Activated CD8-positive, alpha-beta T cell treated with anti-CD3 and anti-CD28 coated beads for 36 hours (primary cell): ENCODE measurements around the gene MACROD2. TPM values are rescaled to one million over a fixed set of nuclear protein-coding genes. Genes with fewer than 3 reads are reported as not detected.

Experiments
- ATAC-seq: fragments of 200-7000 bp; cut with Tn5 transposase; one replicate; pipeline ENCODE4 v1.10.0; 2021; ENCODE audit warnings: mild to moderate bottlenecking, moderate library complexity
- CTCF ChIA-PET: fragments of 350-600 bp; sonication (Branson Sonifier 250); formaldehyde crosslinking; loops from one replicate; lab custom pipeline; 2021; ENCODE audit warnings: antibody characterized with exemption; lab: Charles Lee
- POLR2A ChIA-PET: fragments of 350-600 bp; sonication (Branson Sonifier 250); formaldehyde crosslinking; loops from one replicate; lab custom pipeline; 2021; ENCODE audit warnings: antibody characterized with exemption; lab: Charles Lee
- DNase-seq: peaks from one replicate; pipeline ENCODE4 v3.0.0-alpha.2; 2020
- H3K27ac Mint-ChIP-seq: one replicate; pipeline ENCODE4 v1.8.0; 2021; ENCODE audit warnings: mild to moderate bottlenecking, mixed read lengths
- H3K27me3 Mint-ChIP-seq: one replicate; pipeline ENCODE4 v1.8.0; 2021; ENCODE audit warnings: mixed read lengths
- H3K36me3 Mint-ChIP-seq: one replicate; pipeline ENCODE4 v1.8.0; 2021; ENCODE audit warnings: low read depth, mixed read lengths
- H3K4me1 Mint-ChIP-seq: one replicate; pipeline ENCODE4 v1.8.0; 2021; ENCODE audit warnings: low read depth, mixed read lengths
- H3K4me3 Mint-ChIP-seq: one replicate; pipeline ENCODE4 v1.8.0; 2021; ENCODE audit warnings: mild to moderate bottlenecking, moderate library complexity, mixed read lengths
- H3K9me3 Mint-ChIP-seq: one replicate; pipeline ENCODE4 v1.8.0; 2021; ENCODE audit warnings: mixed read lengths
- CTCF ChIP-seq: fragments of 200-600 bp; IDR thresholded peaks from one replicate; pipeline ENCODE4 v1.8.0; 2022; ENCODE audit warnings: antibody characterized with exemption, mild to moderate bottlenecking
- intact Hi-C: fragments of 100-400 bp; cut with micrococcal nuclease; formaldehyde crosslinking; loops from one replicate; pipeline ENCODE4 v1.10.0; 2022
- total RNA-seq, 2 experiments: library from RNA; stranded (reverse); gene quantifications; one replicate each; pipeline ENCODE4 v1.2.3, GENCODE V29; 2021

MACROD2 gene
- total RNA-seq, 2 experiments from 2014 or later = not detected

DNA sequence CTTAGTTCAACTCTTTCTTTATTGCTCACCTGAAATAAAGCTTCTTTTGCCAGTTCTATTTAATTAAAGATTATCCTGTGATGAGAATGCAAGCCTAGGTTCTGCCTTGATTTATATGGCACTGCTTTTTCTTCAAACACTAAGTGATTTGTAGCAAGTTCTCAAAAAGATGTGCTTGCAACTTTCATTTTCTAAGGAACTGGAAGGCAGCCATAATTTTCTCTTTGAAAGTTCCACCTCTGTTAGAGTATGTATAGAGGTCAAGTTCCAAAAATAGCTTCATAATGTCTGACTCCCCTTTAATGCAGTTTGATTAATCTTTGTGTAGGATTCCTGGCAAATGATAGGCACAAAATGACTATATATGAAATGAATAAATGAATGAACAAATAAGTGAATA lies 870.4 kb downstream of the MACROD2 start:
- H3K9me3 Mint-ChIP-seq = no peaks in the 10 kb centered on the region
- DNase-seq = no peak
- no peaks in the 10 kb centered on the region for H3K27me3 Mint-ChIP-seq
- H3K4me1 Mint-ChIP-seq = no peaks in the 10 kb centered on the region
- no peak overlapping the region for H3K4me3 Mint-ChIP-seq
- CTCF ChIA-PET = no interaction called here
- no peak for ATAC-seq
- H3K36me3 Mint-ChIP-seq = no peaks in the 10 kb centered on the region
- no peak for TF ChIP-seq CTCF
- POLR2A ChIA-PET = no interaction called here
- no peak overlapping the region for H3K27ac Mint-ChIP-seq
- intact Hi-C loops = no loop called here

DNA sequence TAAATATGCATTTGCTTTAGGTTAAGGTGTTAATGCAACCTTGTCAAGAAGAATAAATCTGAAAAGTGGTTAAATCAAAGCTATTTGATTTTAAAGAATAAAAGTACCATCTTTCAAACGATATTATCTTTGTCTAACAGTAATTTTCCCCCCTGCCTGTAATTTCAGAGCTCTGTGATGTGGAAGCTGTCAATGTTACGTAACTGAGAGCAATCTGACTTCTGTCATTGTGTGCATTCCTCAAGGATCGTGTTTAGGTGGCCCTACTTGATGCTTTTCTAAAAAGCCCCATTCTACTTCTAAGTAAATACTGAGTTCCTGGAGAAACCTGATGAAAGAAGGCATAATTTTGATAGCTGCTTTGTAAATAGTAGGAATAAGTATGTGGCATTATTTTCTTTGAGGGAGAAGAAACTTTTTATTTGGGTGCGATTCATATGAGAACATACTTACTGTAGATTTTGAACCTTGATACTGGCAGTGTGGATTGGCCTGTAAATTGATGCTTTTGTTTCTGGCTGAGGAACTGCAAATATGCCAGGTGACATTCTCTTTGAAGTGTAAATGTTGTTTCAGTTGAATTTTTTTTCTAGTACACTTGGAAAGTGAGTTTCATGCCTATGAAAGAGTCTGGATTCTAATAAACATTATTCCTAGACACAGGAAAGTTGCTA lies 871.7 kb downstream of the MACROD2 start:
- Mint-ChIP-seq H3K27ac (no peak overlapping the region), H3K4me3 (no peak overlapping the region), H3K27me3 (no peaks in the 10 kb centered on the region), H3K9me3 (no peaks in the 10 kb centered on the region), H3K36me3 (no peaks in the 10 kb centered on the region), H3K4me1 (no peaks in the 10 kb centered on the region)
- DNase-seq (no peak), ATAC-seq (no peak)
- no peak for TF ChIP-seq CTCF
- ChIA-PET CTCF (no interaction called here), POLR2A (no interaction called here)
- intact Hi-C loops = no loop called here

DNA sequence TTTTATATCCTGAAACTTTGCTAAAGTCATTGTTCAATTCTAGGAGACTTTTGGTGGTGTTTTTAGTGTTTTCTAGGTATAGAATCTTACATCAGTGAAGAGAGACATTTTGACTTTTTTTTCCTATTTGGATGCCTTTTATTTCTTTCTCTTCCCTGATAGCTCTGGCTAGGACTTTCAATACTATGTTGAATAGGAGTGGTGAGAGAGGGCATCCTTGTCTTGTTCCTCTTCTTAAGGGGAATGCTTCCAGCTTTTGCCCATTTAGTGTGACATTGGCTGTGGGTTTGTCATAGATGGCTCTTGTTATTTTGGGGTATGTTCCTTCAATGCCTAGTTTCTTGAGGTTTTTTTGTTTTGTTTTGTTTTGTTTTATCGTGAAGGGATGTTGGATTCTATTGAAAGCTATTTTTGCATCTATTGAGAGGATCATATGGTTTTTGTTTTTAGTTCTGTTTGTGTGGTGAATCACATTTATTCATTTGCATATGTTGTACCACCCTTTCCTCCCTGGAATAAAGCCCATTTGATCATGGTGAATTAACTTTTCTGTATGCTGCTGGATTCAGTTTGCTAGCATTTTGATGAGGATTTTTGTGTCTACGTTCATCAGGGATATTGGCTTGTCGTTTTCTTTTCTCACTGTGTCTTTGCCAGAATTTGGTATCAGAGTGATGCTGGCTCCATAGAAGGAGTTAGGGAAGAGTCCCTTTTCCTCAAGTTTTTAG lies 882.1 kb downstream of the MACROD2 start:
- ATAC-seq (no peak), DNase-seq (no peak)
- H3K36me3 Mint-ChIP-seq = no peaks in the 10 kb centered on the region
- POLR2A ChIA-PET = no interaction called here
- peaks cover 1% of the 10 kb centered on the region for H3K9me3 Mint-ChIP-seq
- no peak overlapping the region for H3K4me3 Mint-ChIP-seq
- CTCF ChIA-PET = no interaction called here
- no peaks in the 10 kb centered on the region for H3K4me1 Mint-ChIP-seq
- TF ChIP-seq CTCF = no peak
- H3K27ac Mint-ChIP-seq = no peak overlapping the region
- intact Hi-C loops = no loop called here
- H3K27me3 Mint-ChIP-seq = no peaks in the 10 kb centered on the region

DNA sequence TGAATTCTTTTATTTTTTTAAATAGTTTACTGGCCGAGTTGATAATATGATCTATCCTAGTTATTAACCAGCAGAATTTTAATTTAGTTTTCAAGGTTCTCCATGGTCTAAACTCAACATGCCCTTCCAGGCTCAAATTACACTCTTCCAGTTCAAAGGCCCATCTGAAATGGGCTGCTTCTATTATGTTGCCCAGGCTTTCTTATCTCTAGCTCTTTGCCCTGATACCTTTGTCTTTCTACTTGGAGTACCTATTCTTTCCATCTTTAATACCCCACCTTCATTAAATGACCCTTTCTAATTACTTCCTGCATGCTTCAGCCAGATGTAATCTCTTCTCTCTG lies 883.3 kb downstream of the MACROD2 start:
- Mint-ChIP-seq H3K4me3 (no peak overlapping the region), H3K9me3 (peaks cover 1% of the 10 kb centered on the region), H3K4me1 (no peaks in the 10 kb centered on the region), H3K36me3 (no peaks in the 10 kb centered on the region), H3K27ac (no peak overlapping the region), H3K27me3 (no peaks in the 10 kb centered on the region)
- POLR2A ChIA-PET = no interaction called here
- CTCF ChIA-PET = no interaction called here
- intact Hi-C loops = no loop called here
- TF ChIP-seq CTCF = no peak
- DNase-seq (no peak), ATAC-seq (no peak)

DNA sequence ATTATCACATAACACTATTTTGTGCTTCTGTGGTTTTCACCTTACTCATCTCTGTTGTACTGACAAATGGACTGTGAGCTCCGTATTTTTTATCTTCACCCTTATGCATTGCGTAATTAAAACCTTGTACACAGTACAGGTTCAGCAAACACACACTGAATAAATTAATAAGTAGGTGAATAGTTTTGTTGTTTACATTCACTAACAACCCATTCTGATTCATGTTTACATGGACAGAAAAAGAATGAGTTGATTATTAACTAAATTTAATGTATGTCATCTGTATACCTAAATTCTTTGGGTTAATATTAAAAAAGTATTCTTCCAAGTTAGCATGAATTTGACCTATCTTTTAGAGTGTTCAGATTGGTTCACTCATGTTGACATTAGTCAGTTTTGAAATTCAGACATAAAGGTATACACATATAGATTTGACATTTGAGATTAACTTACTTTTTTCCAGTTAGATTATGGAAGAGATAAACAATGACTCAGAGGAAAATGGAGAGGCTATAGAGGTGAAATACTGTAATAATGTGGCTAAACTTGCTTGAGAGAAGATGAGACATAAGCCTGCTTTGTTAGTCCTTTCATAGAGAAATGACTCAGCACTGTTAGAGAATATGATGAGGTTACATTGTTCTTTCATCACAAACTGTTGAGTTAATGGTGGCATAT lies 883.8 kb downstream of the MACROD2 start:
- no peaks in the 10 kb centered on the region for H3K36me3 Mint-ChIP-seq
- H3K4me1 Mint-ChIP-seq = no peaks in the 10 kb centered on the region
- H3K27ac Mint-ChIP-seq = no peak overlapping the region
- ATAC-seq (peak; percentile 24), DNase-seq (no peak)
- no peak for TF ChIP-seq CTCF
- no peak overlapping the region for H3K4me3 Mint-ChIP-seq
- POLR2A ChIA-PET = no interaction called here
- intact Hi-C loops = no loop called here
- CTCF ChIA-PET = no interaction called here
- H3K27me3 Mint-ChIP-seq = no peaks in the 10 kb centered on the region
- peaks cover 1% of the 10 kb centered on the region for H3K9me3 Mint-ChIP-seq
